ENCODE data around the gene TMEM43.

Gene TMEM43

DNA sequence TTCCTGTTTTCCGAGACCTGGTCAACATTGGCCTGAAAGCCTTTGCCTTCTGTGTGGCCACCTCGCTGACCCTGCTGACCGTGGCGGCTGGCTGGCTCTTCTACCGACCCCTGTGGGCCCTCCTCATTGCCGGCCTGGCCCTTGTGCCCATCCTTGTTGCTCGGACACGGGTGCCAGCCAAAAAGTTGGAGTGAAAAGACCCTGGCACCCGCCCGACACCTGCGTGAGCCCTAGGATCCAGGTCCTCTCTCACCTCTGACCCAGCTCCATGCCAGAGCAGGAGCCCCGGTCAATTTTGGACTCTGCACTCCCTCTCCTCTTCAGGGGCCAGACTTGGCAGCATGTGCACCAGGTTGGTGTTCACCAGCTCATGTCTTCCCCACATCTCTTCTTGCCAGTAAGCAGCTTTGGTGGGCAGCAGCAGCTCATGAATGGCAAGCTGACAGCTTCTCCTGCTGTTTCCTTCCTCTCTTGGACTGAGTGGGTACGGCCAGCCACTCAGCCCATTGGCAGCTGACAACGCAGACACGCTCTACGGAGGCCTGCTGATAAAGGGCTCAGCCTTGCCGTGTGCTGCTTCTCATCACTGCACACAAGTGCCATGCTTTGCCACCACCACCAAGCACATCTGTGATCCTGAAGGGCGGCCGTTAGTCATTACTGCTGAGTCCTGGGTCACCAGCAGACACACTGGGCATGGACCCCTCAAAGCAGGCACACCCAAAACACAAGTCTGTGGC, 16.9 kb downstream of the TMEM43 start:
- TF ChIP-seq, protein P1, sequence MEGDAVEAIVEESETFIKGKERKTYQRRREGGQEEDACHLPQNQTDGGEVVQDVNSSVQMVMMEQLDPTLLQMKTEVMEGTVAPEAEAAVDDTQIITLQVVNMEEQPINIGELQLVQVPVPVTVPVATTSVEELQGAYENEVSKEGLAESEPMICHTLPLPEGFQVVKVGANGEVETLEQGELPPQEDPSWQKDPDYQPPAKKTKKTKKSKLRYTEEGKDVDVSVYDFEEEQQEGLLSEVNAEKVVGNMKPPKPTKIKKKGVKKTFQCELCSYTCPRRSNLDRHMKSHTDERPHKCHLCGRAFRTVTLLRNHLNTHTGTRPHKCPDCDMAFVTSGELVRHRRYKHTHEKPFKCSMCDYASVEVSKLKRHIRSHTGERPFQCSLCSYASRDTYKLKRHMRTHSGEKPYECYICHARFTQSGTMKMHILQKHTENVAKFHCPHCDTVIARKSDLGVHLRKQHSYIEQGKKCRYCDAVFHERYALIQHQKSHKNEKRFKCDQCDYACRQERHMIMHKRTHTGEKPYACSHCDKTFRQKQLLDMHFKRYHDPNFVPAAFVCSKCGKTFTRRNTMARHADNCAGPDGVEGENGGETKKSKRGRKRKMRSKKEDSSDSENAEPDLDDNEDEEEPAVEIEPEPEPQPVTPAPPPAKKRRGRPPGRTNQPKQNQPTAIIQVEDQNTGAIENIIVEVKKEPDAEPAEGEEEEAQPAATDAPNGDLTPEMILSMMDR (conservative IDR thresholded peaks at IDR 0.05): no peak
- no peak overlapping the region for H3K27ac ChIP-seq

DNA sequence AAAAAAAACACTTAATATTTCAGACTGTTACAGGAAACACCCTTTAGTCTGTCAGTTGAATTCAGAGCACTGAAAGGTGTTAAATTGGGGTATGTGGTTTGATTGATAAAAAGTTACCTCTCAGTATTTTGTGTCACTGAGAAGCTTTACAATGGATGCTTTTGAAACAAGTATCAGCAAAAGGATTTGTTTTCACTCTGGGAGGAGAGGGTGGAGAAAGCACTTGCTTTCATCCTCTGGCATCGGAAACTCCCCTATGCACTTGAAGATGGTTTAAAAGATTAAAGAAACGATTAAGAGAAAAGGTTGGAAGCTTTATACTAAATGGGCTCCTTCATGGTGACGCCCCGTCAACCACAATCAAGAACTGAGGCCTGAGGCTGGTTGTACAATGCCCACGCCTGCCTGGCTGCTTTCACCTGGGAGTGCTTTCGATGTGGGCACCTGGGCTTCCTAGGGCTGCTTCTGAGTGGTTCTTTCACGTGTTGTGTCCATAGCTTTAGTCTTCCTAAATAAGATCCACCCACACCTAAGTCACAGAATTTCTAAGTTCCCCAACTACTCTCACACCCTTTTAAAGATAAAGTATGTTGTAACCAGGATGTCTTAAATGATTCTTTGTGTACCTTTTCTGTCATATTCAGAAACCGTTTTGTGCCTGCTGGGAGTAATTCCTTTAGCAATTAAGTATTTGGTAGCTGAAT, 17.9 kb downstream of the TMEM43 start:
- H3K27ac ChIP-seq: no peak overlapping the region
- TF ChIP-seq, protein P1 (conservative IDR thresholded peaks at IDR 0.05): no peak

DNA sequence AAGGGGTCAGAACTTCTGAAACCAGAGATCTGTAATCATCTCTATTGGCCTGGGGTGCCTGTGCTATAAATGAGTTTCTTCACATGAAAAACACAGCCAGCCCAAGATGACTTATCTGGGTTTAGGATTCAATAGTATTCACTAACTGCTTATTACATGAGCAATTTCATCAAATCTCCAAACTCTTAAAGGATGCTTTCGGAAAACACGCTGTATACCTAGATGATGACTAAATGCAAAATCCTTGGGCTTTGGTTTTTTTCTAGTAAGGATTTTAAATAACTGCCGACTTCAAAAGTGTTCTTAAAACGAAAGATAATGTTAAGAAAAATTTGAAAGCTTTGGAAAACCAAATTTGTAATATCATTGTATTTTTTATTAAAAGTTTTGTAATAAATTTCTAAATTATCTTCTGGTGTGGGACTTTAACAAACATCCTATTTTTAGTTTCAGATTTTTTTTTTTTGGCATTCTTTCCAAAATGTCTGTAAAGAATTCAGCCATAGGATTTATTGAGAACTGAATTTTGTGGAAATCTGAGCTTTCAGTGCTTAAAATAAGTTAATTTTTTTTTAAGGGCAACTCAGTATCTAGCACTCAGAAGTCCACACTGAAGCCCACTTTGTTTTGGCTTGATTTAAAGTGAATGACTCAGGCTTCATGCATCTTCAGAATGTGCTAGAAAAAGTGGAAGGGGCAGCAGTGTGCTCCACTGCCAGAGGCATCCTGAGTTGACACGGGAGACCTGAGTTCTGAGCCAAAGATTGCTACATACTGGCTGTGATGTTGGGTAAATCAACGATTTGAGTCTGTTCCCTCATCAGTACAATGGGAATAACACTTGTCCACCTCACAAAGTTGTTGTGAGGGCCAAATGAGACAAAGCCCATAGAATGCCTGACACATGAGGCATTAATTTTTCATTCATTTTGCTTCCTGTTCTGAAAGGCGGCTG, 18.7 kb downstream of the TMEM43 start:
- peak overlapping the region; percentile 34 for H3K27ac ChIP-seq
- TF ChIP-seq, protein P1 (conservative IDR thresholded peaks at IDR 0.05): no peak

DNA sequence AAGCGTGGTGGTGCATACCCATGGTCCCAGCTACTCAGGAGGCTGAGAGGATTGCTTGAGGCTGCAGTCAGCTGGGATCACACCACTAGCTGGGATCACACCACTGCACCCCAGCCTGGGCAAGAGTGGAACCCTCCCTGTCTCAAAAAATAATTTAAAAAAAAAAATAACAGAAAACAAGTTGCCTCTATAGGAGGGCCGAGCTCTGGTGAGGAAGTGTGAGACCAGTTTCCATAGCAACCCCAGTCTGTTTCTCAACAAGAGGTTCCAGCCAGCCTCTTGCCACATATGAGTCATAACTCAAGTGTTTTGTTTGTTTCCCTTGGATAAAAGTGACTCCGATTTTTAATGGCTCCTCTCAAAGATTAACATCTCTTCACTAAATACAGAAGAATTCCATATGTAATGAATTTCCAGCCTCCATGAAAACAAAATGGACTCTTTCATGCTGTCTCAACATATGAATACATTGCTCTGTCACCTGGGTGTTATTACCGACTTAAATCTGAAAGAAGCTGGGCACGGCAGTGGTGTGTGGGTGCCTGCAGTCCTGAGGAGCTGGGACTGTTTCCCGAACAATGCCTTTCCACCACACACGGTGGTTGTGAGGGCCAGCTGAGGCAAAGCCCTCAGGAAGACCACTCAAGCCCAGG, 19.7 kb downstream of the TMEM43 start:
- TF ChIP-seq, protein P1 (conservative IDR thresholded peaks at IDR 0.05): no peak
- peak overlapping the region; percentile 34 for H3K27ac ChIP-seq

DNA sequence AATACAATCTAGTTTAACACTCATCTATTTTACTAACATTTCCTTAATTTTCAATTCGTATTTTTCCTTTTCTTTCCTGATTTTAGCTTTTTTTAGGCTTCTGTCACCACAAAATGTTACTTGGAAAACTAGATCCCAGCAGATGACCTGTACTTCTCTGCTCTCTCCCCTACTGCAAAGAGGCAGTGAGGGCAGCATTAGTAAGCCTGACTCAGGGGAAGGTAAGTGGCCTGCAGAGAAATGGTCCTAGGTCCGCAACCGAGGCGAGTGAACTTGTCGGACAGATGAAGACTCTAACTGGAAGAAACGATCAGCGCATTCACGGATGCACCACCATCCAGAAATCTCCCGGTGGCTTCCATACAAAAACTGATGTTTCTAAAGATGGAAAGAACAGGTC, 20.4 kb downstream of the TMEM43 start:
- TF ChIP-seq, protein P1 (conservative IDR thresholded peaks at IDR 0.05): no peak
- peak overlapping the region; percentile 34 for H3K27ac ChIP-seq

GRCh38 chr3:14145670-14146380, 21.0 kb downstream of the TMEM43 start:
- peak overlapping the region; percentile 34; the same call in 1 of the 2 replicates for H3K27ac ChIP-seq
- TF ChIP-seq, protein P1 (conservative IDR thresholded peaks at IDR 0.05): no peak

Measured in VCaP (cell line).